GM18511 (cell line): ENCODE data around the gene DGKQ.
A peak's percentile ranks its signal among the peaks of the same experiment; 100 is the strongest.
"Not testable (repeated sequence)": the region's sequence is repeated elsewhere in the genome, so short reads cannot be mapped to it uniquely, and the experiment has no call there.

Experiments used
- ATAC-seq: cut with Tn5 transposase; IDR thresholded peaks from one replicate; pipeline ENCODE4 v1.9.1; 2021; ENCODE audit warnings: mild to moderate bottlenecking, moderate library complexity; ENCODE audit not compliant: unreplicated experiment

Gene DGKQ

GRCh38 chr4:1011022-1011665 lies 37.8 kb upstream of the DGKQ start, which contains the start of gene FGFRL1:
Gene FGFRL1 (plus strand): TSS chr4:1011626. CDS start chr4:1012486, 860 bp downstream.
- ATAC-seq: peak; percentile 46

DNA sequence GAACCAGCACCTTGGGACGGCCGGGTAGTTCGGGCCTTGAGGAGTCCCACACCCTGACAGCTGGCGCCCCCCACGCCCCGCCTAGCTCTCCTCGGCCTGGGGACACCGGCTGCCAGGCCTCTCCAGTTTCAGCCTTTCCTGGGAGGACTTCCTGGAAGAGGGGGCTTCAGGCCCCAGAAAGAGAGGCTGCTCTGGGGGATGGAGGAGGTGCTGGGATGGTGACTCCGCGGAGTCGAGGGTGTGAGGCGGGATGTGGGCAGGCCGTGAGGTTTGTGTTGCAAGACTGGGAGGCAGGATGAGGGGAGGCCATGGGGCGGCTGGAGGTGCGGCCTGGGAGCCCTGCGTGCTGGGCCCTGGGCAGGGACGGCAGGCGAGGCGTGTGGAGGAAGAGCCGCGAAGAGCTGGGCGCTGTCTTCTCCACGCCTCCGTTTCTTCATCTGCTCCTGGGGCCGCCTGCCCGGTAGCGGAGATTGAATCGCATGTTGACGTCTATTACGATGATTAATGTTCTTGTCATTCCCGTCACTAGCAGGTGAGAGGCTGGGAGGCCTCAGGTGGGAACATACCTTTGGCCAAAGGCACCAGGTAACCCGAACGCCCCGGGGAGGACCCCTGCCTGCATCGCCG lies 37.1 kb upstream of the DGKQ start:
- ATAC-seq: peak; percentile 10

- ATAC-seq: peak; percentile 40
Observed at GRCh38 chr4:1009542-1010394, 36.4 kb upstream of the DGKQ start.

- ATAC-seq: peak; percentile 20
Observed at GRCh38 chr4:1008840-1009541, 35.6 kb upstream of the DGKQ start.

DNA sequence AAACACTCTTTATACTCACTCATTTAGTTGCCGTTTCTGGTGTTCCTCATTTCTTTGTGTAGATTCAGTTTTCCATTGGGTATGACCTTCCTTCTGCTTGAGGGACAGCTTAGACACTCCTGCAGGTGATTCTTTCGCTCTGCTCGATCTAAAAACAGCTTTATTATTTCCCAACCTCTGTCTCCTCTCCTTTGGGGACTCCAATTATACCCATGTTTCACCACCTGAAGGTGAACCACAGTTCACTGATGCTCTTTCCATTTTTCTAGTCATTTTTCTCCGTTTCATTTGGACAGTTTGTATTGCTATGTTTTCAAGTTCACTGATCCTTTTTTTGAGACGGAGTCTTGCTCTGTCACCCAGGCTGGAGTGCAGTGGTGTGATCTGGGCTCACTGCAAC lies 33.5 kb upstream of the DGKQ start:
- ATAC-seq: no peak

DNA sequence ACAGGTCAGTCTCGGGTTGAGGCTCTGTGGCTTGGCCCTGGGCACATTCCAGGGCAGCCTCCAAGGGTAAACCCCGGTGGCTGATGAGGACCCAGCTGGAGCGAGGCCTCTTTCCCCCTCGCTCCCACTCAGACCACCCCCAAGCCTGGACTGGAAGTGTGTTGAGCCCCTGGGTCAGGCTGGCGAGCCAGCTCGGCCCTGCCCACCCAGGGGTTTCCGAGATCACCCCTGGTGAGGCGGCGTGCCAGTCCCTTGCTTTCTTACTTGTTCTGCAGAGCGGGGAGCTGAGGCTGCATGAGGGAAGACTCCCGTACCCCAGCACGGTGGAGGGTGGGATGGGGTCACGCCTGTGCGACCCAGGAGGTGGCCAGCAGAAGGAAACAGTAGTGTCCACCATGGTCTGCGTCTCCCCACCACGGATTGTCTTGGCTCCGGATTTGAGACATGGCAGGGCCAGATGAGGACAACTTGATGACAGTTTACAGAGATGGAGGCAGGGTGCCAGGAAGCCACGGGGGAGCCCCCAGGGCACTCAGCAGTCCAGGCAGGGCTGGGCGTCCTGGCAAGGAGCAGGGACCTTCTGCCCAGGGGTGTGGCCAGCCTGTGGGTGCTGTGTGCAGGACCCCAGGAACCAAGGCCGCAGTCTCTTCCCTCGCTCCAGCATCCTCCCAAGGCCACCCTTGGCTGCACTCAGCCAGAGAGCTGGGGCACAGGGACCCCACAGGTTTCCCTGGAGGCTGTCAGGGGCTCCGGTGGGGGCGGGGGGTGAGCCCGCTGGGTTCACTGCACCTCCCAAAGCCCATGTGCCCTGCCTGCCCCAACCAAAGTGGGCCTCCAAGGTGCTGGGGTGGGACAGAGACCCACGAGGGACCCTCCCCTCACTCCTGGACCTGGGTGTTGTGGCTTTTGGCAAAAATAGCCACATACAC lies 31.5 kb upstream of the DGKQ start:
- ATAC-seq: no peak

DNA sequence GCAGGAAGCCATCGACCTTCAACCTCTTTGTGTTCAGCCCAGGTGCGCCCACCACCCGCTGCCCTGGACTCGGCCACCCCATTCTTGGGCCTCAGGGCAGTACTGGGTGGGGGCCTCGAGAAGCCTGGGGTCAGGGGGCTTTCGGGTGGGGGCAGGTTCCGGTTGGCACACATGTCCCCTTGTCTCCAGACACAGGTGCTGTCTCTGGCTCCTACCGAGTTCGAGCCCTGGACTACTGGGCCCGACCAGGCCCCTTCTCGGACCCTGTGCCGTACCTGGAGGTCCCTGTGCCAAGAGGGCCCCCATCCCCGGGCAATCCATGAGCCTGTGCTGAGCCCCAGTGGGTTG lies 30.7 kb upstream of the DGKQ start:
- no peak for ATAC-seq

GRCh38 chr4:1003271-1004070 lies 30.1 kb upstream of the DGKQ start:
- no peak for ATAC-seq

DNA sequence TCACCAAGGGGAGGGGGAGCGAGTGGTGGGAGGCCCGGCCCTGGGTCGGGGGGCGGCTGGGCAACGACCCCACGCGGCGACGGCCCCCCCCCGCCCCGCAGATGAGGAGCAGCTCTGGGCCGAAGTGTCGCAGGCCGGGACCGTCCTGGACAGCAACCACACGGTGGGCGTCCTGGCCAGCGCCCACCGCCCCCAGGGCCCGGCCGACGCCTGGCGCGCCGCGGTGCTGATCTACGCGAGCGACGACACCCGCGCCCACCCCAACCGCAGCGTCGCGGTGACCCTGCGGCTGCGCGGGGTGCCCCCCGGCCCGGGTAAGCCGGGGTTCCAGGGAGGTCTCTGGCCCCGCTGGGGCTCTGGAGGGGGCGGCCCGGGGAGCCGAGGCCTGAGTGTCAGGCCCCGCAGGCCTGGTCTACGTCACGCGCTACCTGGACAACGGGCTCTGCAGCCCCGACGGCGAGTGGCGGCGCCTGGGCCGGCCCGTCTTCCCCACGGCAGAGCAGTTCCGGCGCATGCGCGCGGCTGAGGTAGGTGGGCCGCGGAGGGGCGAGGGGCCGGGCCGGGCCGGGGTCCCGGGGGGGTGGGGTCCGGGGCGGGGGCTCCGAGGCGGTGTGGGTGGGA lies 29.4 kb upstream of the DGKQ start:
- ATAC-seq: no peak

DNA sequence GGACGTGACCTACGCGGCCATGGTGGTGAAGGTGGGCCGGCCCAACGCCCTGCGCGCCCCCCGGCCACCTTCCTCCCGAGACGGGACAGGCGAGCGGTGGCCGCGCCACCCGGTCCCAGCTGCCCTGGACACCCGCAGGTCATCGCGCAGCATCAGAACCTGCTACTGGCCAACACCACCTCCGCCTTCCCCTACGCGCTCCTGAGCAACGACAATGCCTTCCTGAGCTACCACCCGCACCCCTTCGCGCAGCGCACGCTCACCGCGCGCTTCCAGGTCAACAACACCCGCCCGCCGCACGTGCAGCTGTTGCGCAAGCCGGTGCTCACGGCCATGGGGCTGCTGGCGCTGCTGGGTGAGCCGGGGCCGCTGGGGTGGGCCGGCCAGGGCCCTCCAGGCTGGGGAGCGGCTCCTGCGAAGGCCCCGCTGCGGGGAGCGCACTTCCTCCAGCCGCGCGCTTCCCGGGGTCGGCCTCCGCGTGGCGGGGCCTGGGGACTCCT lies 28.8 kb upstream of the DGKQ start:
- ATAC-seq: no peak

GRCh38 chr4:1001561-1002130 lies 28.3 kb upstream of the DGKQ start:
- ATAC-seq: no peak

GRCh38 chr4:1000686-1001260 lies 27.4 kb upstream of the DGKQ start:
- no peak for ATAC-seq

GRCh38 chr4:999882-1000425 lies 26.6 kb upstream of the DGKQ start:
- ATAC-seq: no peak

GRCh38 chr4:999240-999863 lies 26.0 kb upstream of the DGKQ start:
- ATAC-seq: not testable (repeated sequence)

DNA sequence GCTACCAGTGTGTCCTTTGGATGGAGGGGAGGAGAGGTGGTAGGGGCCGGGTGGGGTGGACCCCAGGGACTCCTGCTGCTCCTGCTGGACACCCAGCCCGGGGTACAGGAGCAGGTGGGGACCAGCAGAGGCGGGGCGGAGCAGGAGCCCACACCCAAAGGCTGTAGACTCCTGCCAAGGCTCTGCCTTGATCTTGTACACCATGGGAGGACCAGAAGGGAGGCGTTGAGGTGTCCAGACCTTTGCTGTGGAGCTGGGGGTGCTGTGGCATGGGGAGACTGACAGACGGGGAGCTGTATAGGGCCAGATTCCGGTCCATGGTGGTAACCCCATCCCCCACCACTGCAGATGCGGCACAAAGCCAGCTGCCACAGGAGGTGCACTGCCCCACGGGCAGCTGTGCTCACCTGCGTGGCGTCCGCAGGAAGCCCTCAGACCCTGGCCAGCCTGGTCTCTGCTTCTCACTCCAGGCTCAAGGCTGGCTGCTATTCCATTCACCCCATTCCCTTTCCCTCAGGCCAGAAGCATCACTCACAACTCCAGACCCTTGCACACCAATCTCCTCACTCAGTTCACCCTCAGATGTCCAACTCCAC lies 24.8 kb upstream of the DGKQ start:
- no peak for ATAC-seq

DNA sequence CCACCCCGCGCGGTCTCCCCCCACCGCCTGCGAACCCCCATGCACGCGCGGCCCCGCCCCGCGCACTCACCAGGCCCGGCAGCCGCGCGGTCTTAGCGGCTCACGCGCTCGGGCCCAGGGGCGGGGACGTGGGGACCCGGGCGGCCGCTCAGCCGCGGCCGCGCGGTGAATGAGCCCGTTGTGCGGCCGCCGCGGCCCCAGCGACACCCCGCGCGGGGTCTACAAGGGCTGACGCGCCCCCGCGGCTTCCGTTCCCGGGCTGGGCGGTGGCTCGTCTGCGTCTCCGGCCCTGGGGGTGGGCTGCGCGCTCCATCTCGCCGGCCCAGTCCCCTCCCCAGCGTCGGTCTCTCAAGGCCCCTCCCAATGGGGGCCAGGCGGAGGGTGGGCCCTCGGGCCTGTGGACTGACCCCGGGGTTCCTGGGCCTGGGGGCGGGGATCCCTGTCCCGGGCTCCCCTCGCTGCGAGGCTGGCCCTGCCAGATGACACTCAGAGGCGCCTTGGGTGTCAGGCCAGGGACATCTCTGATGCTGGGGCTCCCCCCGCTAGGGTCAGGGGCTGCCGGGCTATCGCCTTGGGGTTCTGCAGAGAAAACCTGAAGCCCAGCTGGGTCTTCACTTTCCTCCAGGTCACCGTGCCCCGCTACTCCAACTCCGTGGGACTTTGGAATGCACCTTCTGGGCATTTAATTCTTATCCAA lies 24.2 kb upstream of the DGKQ start:
- no peak for ATAC-seq
